Neural cell (in vitro differentiated cells): ENCODE results near the gene PBX1. TPM values are rescaled to one million over a fixed set of nuclear protein-coding genes. Genes with fewer than 3 reads are reported as not detected.

Experiments used
- H2AFZ ChIP-seq: fragments of 200-600, 300-800 bp; sonication (generic), shearing (Covaris generic); 2 replicates; pipeline ENCODE4 v1.6.0; 2014; ENCODE audit warnings: low read depth, mild to moderate bottlenecking, antibody characterized with exemption, low read length, moderate library complexity
- H3F3A ChIP-seq: fragments of 200-600 bp; shearing (Covaris generic); 2 replicates; pipeline ENCODE4 v1.6.1; 2016; ENCODE audit warnings: mild to moderate bottlenecking, moderate library complexity, mixed read lengths, antibody characterized with exemption, low read length; ENCODE audit not compliant: insufficient read depth, poor library complexity, severe bottlenecking
- H3K27ac ChIP-seq: fragments of 200-600, 300-800 bp; sonication (generic), shearing (Covaris generic); 2 replicates; pipeline ENCODE4 v1.5.1; 2014; ENCODE audit warnings: mild to moderate bottlenecking, low read length, moderate library complexity
- H3K27me3 ChIP-seq: fragments of 300-800, 200-600 bp; sonication (generic), shearing (Covaris generic); 2 replicates; pipeline ENCODE4 v1.6.0; 2014; ENCODE audit warnings: mild to moderate bottlenecking, low read depth, low read length, moderate library complexity; ENCODE audit not compliant: insufficient read depth
- H3K36me3 ChIP-seq: fragments of 300-800, 200-600 bp; sonication (generic), shearing (Covaris generic); 2 replicates; pipeline ENCODE4 v1.5.1; 2014; ENCODE audit warnings: mild to moderate bottlenecking, antibody characterized with exemption, low read length, moderate library complexity; ENCODE audit not compliant: insufficient read depth
- H3K4me2 ChIP-seq: fragments of 300-800, 200-600 bp; sonication (generic), shearing (Covaris generic); 2 replicates; pipeline ENCODE4 v1.6.0; 2014; ENCODE audit warnings: mild to moderate bottlenecking, low read length
- H3K4me3 ChIP-seq: fragments of 300-800, 200-600 bp; sonication (generic), shearing (Covaris generic); 2 replicates; pipeline ENCODE4 v1.5.1; 2014; ENCODE audit warnings: mild to moderate bottlenecking, low read length, moderate library complexity
- H3K79me2 ChIP-seq: fragments of 200-600 bp; shearing (Covaris generic); replicated peaks from 2 replicates; pipeline ENCODE4 v1.6.0; 2014; ENCODE audit warnings: mild to moderate bottlenecking, low read length, moderate library complexity; ENCODE audit not compliant: insufficient read depth
- H3K9ac ChIP-seq: fragments of 300-800, 200-600 bp; sonication (generic), shearing (Covaris generic); 2 replicates; pipeline ENCODE4 v1.6.1; 2016; ENCODE audit warnings: mild to moderate bottlenecking, low read length, mixed read lengths
- H3K9me2 ChIP-seq: fragments of 200-600 bp; shearing (Covaris generic); 2 replicates; pipeline ENCODE4 v1.6.1; 2016; ENCODE audit warnings: mild to moderate bottlenecking, low read length, mixed read lengths; ENCODE audit not compliant: insufficient read depth
- H3K9me3 ChIP-seq: fragments of 200-600, 300-800 bp; sonication (generic), shearing (Covaris generic); 2 replicates; pipeline ENCODE4 v1.6.1; 2016; ENCODE audit warnings: mild to moderate bottlenecking, mixed run types, low read length, moderate library complexity, mixed read lengths
- H4K20me1 ChIP-seq: fragments of 200-600 bp; shearing (Covaris generic); 2 replicates; pipeline ENCODE4 v1.6.1; 2016; ENCODE audit warnings: mild to moderate bottlenecking, mixed run types; ENCODE audit not compliant: insufficient read depth
- CTCF ChIP-seq: fragments of 450-650 bp; IDR thresholded peaks from 2 replicates; pipeline ENCODE4 v1.5.1; 2014; ENCODE audit warnings: antibody characterized with exemption, mild to moderate bottlenecking, moderate library complexity; ENCODE audit not compliant: poor library complexity, severe bottlenecking
- EP300 ChIP-seq: fragments of 450-650 bp; conservative IDR thresholded peaks from 2 replicates; pipeline ENCODE4 v1.6.1; 2014; ENCODE audit warnings: antibody characterized with exemption, mild to moderate bottlenecking, moderate library complexity; ENCODE audit not compliant: poor library complexity, severe bottlenecking
- EZH2 ChIP-seq: fragments of 200-600, 300-800 bp; shearing (Covaris generic), sonication (generic); IDR thresholded peaks from 2 replicates; pipeline ENCODE4 v1.6.1; 2014; ENCODE audit warnings: antibody characterized with exemption, low read length, borderline replicate concordance, mild to moderate bottlenecking; ENCODE audit not compliant: insufficient read depth, poor library complexity, severe bottlenecking
- MXI1 ChIP-seq: fragments of 450-650 bp; conservative IDR thresholded peaks from 2 replicates; pipeline ENCODE4 v1.6.1; 2014; ENCODE audit warnings: antibody characterized with exemption, mild to moderate bottlenecking; ENCODE audit not compliant: poor library complexity, severe bottlenecking
- POLR2AphosphoS5 ChIP-seq: IDR thresholded peaks from 2 replicates; pipeline ENCODE4 v1.6.1; 2012
- RAD21 ChIP-seq: fragments of 450-650 bp; conservative IDR thresholded peaks from 2 replicates; pipeline ENCODE4 v1.6.1; 2014; ENCODE audit warnings: antibody characterized with exemption, mild to moderate bottlenecking, moderate library complexity
- REST ChIP-seq: IDR thresholded peaks from 2 replicates; pipeline ENCODE4 v1.6.1; 2012; ENCODE audit warnings: borderline replicate concordance
- SMC3 ChIP-seq: fragments of 450-650 bp; conservative IDR thresholded peaks from 2 replicates; pipeline ENCODE4 v1.6.1; 2014; ENCODE audit warnings: antibody characterized with exemption, mild to moderate bottlenecking, moderate library complexity; ENCODE audit not compliant: poor library complexity
- TAF1 ChIP-seq: IDR thresholded peaks from 2 replicates; pipeline ENCODE4 v1.6.1; 2012; ENCODE audit warnings: low read depth
- polyA plus RNA-seq: library from polyadenylated mRNA; depleted of rRNA; stranded (reverse); fragments of >200 nt; gene quantifications from 2 replicates; pipeline ENCODE4 v1.2.3, GENCODE V29; 2014

The PBX1 gene
- polyA plus RNA-seq, 1 donor from 2014 or later = 42.4 TPM

- H3K36me3 ChIP-seq = peaks cover 19% of the 10 kb centered on the region
- TF ChIP-seq CTCF (no peak), TAF1 (no peak), EP300 (no peak), RAD21 (no peak), REST (no peak), EZH2 (no peak), POLR2AphosphoS5 (no peak), SMC3 (no peak), MXI1 (no peak)
- peaks cover 6% of the 10 kb centered on the region for H3F3A ChIP-seq
- no peak overlapping the region for H3K4me2 ChIP-seq
- H3K9ac ChIP-seq = no peak overlapping the region
- H3K79me2 ChIP-seq = peaks cover 6% of the 10 kb centered on the region
- no peaks in the 10 kb centered on the region for H3K9me3 ChIP-seq
- no peak overlapping the region for H2AFZ ChIP-seq
- no peaks in the 10 kb centered on the region for H3K27me3 ChIP-seq
- H4K20me1 ChIP-seq = no peaks in the 10 kb centered on the region
- H3K4me3 ChIP-seq = no peak overlapping the region
- no peaks in the 10 kb centered on the region for H3K9me2 ChIP-seq
- H3K27ac ChIP-seq = no peak overlapping the region
These were observed 262.7 kb downstream of the PBX1 start for GRCh38 chr1:164821648-164822047.

GRCh38 chr1:164823486-164824279 is 264.7 kb downstream of the PBX1 start:
- H3F3A ChIP-seq = peaks cover 6% of the 10 kb centered on the region
- TF ChIP-seq EP300 (no peak), MXI1 (no peak), SMC3 (peak; percentile 19), EZH2 (no peak), RAD21 (peak; percentile 11), CTCF (peak; percentile 15), TAF1 (no peak)
- H3K27ac ChIP-seq = peak overlapping the region; percentile 69
- H3K9me3 ChIP-seq = no peaks in the 10 kb centered on the region
- peaks cover 19% of the 10 kb centered on the region for H3K36me3 ChIP-seq
- H4K20me1 ChIP-seq = no peaks in the 10 kb centered on the region
- no peak overlapping the region for H2AFZ ChIP-seq
- H3K4me2 ChIP-seq = no peak overlapping the region
- no peaks in the 10 kb centered on the region for H3K27me3 ChIP-seq
- peak overlapping the region; percentile 17 for H3K9ac ChIP-seq
- H3K9me2 ChIP-seq = no peaks in the 10 kb centered on the region
- H3K4me3 ChIP-seq = no peak overlapping the region
- H3K79me2 ChIP-seq = no peaks in the 10 kb centered on the region
